RWPE2 (cell line): ENCODE measurements around the gene TMOD1.
A peak's percentile ranks its signal among the peaks of the same experiment; 100 is the strongest.

ENCODE experiments used
- ATAC-seq: fragments of 200-7000 bp; cut with Tn5 transposase; 3 replicates; pipeline ENCODE4 v1.9.1; 2021; ENCODE audit warnings: low read depth
- DNase-seq: peaks from one replicate; pipeline ENCODE4 v3.0.0-alpha.2; 2020; ENCODE audit warnings: low spot score
- H3K27ac ChIP-seq: fragments of 450-650 bp; 2 replicates; pipeline ENCODE4 v1.5.1; 2017; ENCODE audit warnings: mild to moderate bottlenecking; ENCODE audit not compliant: poor library complexity, severe bottlenecking
- H3K27me3 ChIP-seq: fragments of 250-450 bp; sonication (Bioruptor Pico); 2 replicates; pipeline ENCODE4 v1.5.1; 2021; ENCODE audit warnings: mild to moderate bottlenecking, moderate library complexity; ENCODE audit not compliant: insufficient read depth, poor library complexity, severe bottlenecking
- H3K36me3 ChIP-seq: fragments of 250-450 bp; sonication (Bioruptor Pico); 2 replicates; pipeline ENCODE4 v1.5.1; 2020; ENCODE audit warnings: low read depth, mild to moderate bottlenecking, moderate library complexity
- H3K4me1 ChIP-seq: fragments of 250-450 bp; sonication (Bioruptor Pico); 2 replicates; pipeline ENCODE4 v1.5.1; 2021; ENCODE audit warnings: mild to moderate bottlenecking, moderate library complexity; ENCODE audit not compliant: insufficient read depth, poor library complexity, severe bottlenecking
- H3K4me3 ChIP-seq: fragments of 250-450 bp; sonication (Bioruptor Pico); 2 replicates; pipeline ENCODE4 v1.5.1; 2021; ENCODE audit warnings: mild to moderate bottlenecking, moderate library complexity; ENCODE audit not compliant: severe bottlenecking
- H3K9me3 ChIP-seq: fragments of 250-450 bp; sonication (Bioruptor Pico); 2 replicates; pipeline ENCODE4 v1.5.1; 2021; ENCODE audit warnings: mild to moderate bottlenecking, moderate library complexity; ENCODE audit not compliant: severe bottlenecking
- CTCF ChIP-seq: fragments of 450-650 bp; IDR thresholded peaks from one replicate; pipeline ENCODE4 v1.5.1; 2017; ENCODE audit warnings: mild to moderate bottlenecking, moderate library complexity; ENCODE audit not compliant: poor library complexity, severe bottlenecking

Gene TMOD1

GRCh38 chr9:97500263-97500662, 1.2 kb upstream of the TMOD1 start:
- H3K36me3 ChIP-seq, result no peaks in the 10 kb centered on the region
- DNase-seq, result no peak
- H3K27me3 ChIP-seq, result peaks cover 57% of the 10 kb centered on the region
- no peaks in the 10 kb centered on the region for H3K9me3 ChIP-seq
- no peaks in the 10 kb centered on the region for H3K4me1 ChIP-seq
- no peak overlapping the region for H3K27ac ChIP-seq
- ATAC-seq, result no peak
- no peak for TF ChIP-seq CTCF
- no peak overlapping the region for H3K4me3 ChIP-seq

GRCh38 chr9:97500765-97501176, 695 bp upstream of the TMOD1 start:
- DNase-seq (no peak), ATAC-seq (no peak)
- Histone ChIP-seq H3K36me3 (no peaks in the 10 kb centered on the region), H3K27me3 (peaks cover 62% of the 10 kb centered on the region), H3K4me3 (peak overlapping the region; percentile 34), H3K9me3 (no peaks in the 10 kb centered on the region), H3K4me1 (no peaks in the 10 kb centered on the region), H3K27ac (no peak overlapping the region)
- TF ChIP-seq CTCF, result no peak

GRCh38 chr9:97501972-97502221, 431 bp downstream of the TMOD1 start:
- H3K36me3 ChIP-seq, result no peaks in the 10 kb centered on the region
- H3K27ac ChIP-seq, result no peak overlapping the region
- peaks cover 70% of the 10 kb centered on the region for H3K27me3 ChIP-seq
- no peaks in the 10 kb centered on the region for H3K9me3 ChIP-seq
- no peak for DNase-seq
- peak; percentile 22; the same call in 2 of the 3 replicates for ATAC-seq
- peak overlapping the region; percentile 34 for H3K4me3 ChIP-seq
- H3K4me1 ChIP-seq, result no peaks in the 10 kb centered on the region
- TF ChIP-seq CTCF, result no peak

GRCh38 chr9:97502222-97502983, 937 bp downstream of the TMOD1 start:
- no peak for DNase-seq
- Histone ChIP-seq H3K27me3 (peaks cover 74% of the 10 kb centered on the region), H3K4me1 (no peaks in the 10 kb centered on the region), H3K9me3 (no peaks in the 10 kb centered on the region), H3K36me3 (no peaks in the 10 kb centered on the region), H3K4me3 (peak overlapping the region; percentile 34), H3K27ac (no peak overlapping the region)
- ATAC-seq, result peak; percentile 46; the same call in 2 of the 3 replicates
- no peak for TF ChIP-seq CTCF
